BLaER1 treated with 17β-estradiol and CSF1 and Interleukin-3, amounts not matched to agents 10 nM and 100 nM (cell line): ENCODE data around the gene PTPRN2.

Source experiments
- H3K27ac ChIP-seq, 11 experiments: shearing (Covaris generic); formaldehyde crosslinking; 2 replicates each; pipeline ENCODE4 v1.8.1; 2022
- H3K27me3 ChIP-seq, 11 experiments: shearing (Covaris generic); formaldehyde crosslinking; 2 replicates each; pipeline ENCODE4 v1.8.1; 2022
- H3K36me3 ChIP-seq, 11 experiments: shearing (Covaris generic); formaldehyde crosslinking; 2 replicates each; pipeline ENCODE4 v1.8.1; 2022
- H3K4me1 ChIP-seq, 10 experiments: shearing (Covaris generic); formaldehyde crosslinking; 2 replicates each; pipeline ENCODE4 v1.8.1; 2022
- H3K4me2 ChIP-seq, 11 experiments: shearing (Covaris generic); formaldehyde crosslinking; 2 replicates each; pipeline ENCODE4 v1.8.1; 2022
- H3K4me3 ChIP-seq, 10 experiments: shearing (Covaris generic); formaldehyde crosslinking; 2 replicates each; pipeline ENCODE4 v1.8.1; 2022
- H3K9ac ChIP-seq, 11 experiments: shearing (Covaris generic); formaldehyde crosslinking; 2 replicates each; pipeline ENCODE4 v1.8.1; 2022
- H3K9me3 ChIP-seq, 11 experiments: shearing (Covaris generic); formaldehyde crosslinking; replicated peaks in 1 of 11; 2 replicates each; pipeline ENCODE4 v1.8.1; 2022
- H4K20me1 ChIP-seq, 11 experiments: shearing (Covaris generic); formaldehyde crosslinking; 2 replicates each; pipeline ENCODE4 v1.8.1; 2022
- Cebpa-rat ChIP-seq, 11 experiments: shearing (Covaris generic); IDR thresholded peaks; 2 replicates each; pipeline ENCODE4 v1.8.1; 2022

PTPRN2 gene

GRCh38 chr7:158439035-158439434 lies 148.6 kb downstream of the PTPRN2 start:
- Histone ChIP-seq H3K27me3 (no peaks in the 10 kb centered on the region), H3K4me1 (peaks cover 13 to 23% (median 22%) of the 10 kb centered on the region in 10 experiments), H4K20me1 (no peaks in the 10 kb centered on the region), H3K27ac (no peak overlapping the region), H3K9me3 (peaks cover 0 to 16% (median 8%) of the 10 kb centered on the region in 11 experiments; a peak in 10 of 22 replicates), H3K4me3 (no peak overlapping the region), H3K4me2 (no peak overlapping the region), H3K9ac (no peak overlapping the region), H3K36me3 (no peaks in the 10 kb centered on the region)
- TF ChIP-seq Cebpa-rat (IDR thresholded peaks at IDR 0.05) = no peak

GRCh38 chr7:158432369-158433341 lies 155.0 kb downstream of the PTPRN2 start:
- H3K9ac ChIP-seq = no peak overlapping the region
- H3K4me1 ChIP-seq = peaks cover 52 to 58% (median 57%) of the 10 kb centered on the region in 10 experiments
- H3K36me3 ChIP-seq = no peaks in the 10 kb centered on the region
- peaks cover 0 to 8% (median 4%) of the 10 kb centered on the region in 11 experiments; a peak in 3 of 22 replicates for H3K9me3 ChIP-seq
- no peak overlapping the region for H3K27ac ChIP-seq
- H4K20me1 ChIP-seq = no peaks in the 10 kb centered on the region
- H3K27me3 ChIP-seq = peaks cover 0 to 15% (median 0%) of the 10 kb centered on the region in 11 experiments; a peak in 2 of 22 replicates
- TF ChIP-seq Cebpa-rat (IDR thresholded peaks at IDR 0.05) = no peak
- no peak overlapping the region for H3K4me3 ChIP-seq
- peak overlapping the region; percentile 68 to 92 (median 84) for H3K4me2 ChIP-seq

GRCh38 chr7:158431941-158432347 lies 155.7 kb downstream of the PTPRN2 start:
- Histone ChIP-seq H3K4me2 (peak overlapping the region; percentile 68 to 92 (median 84)), H3K4me3 (no peak overlapping the region), H3K9ac (no peak overlapping the region), H3K27ac (no peak overlapping the region), H3K36me3 (no peaks in the 10 kb centered on the region), H3K27me3 (peaks cover 0 to 15% (median 0%) of the 10 kb centered on the region in 11 experiments; a peak in 2 of 22 replicates), H3K9me3 (peaks cover 0 to 8% (median 4%) of the 10 kb centered on the region in 11 experiments; a peak in 3 of 22 replicates), H4K20me1 (no peaks in the 10 kb centered on the region), H3K4me1 (peaks cover 52 to 59% (median 57%) of the 10 kb centered on the region in 10 experiments)
- TF ChIP-seq Cebpa-rat (IDR thresholded peaks at IDR 0.05) = no peak

- Histone ChIP-seq H4K20me1 (no peaks in the 10 kb centered on the region), H3K4me1 (peaks cover 52 to 59% (median 57%) of the 10 kb centered on the region in 10 experiments), H3K9me3 (peaks cover 0 to 8% (median 4%) of the 10 kb centered on the region in 11 experiments; a peak in 3 of 22 replicates), H3K9ac (peak overlapping the region in 7 of 11 experiments; percentile 12 to 59 (median 49); a peak in 10 of 22 replicates), H3K4me3 (no peak overlapping the region), H3K27me3 (peaks cover 0 to 15% (median 0%) of the 10 kb centered on the region in 11 experiments; a peak in 2 of 22 replicates), H3K27ac (peak overlapping the region in 10 of 11 experiments; percentile 9 to 70 (median 39); a peak in 12 of 22 replicates), H3K4me2 (peak overlapping the region; percentile 68 to 92 (median 84)), H3K36me3 (no peaks in the 10 kb centered on the region)
- TF ChIP-seq Cebpa-rat (IDR thresholded peaks at IDR 0.05) = no peak
These were observed 156.3 kb downstream of the PTPRN2 start for GRCh38 chr7:158431055-158431940.

- Histone ChIP-seq H4K20me1 (no peaks in the 10 kb centered on the region), H3K27ac (peak overlapping the region; percentile 9 to 70 (median 34); a peak in 19 of 22 replicates), H3K4me3 (peak overlapping the region in 1 of 10 experiments; percentile 40; a peak in 1 of 20 replicates), H3K9me3 (peaks cover 0 to 2% (median under 1%) of the 10 kb centered on the region in 11 experiments; a peak in 3 of 22 replicates), H3K27me3 (peaks cover 0 to 15% (median 0%) of the 10 kb centered on the region in 11 experiments; a peak in 2 of 22 replicates), H3K36me3 (no peaks in the 10 kb centered on the region), H3K4me2 (peak overlapping the region; percentile 68 to 92 (median 84)), H3K9ac (peak overlapping the region in 8 of 11 experiments; percentile 12 to 59 (median 41); a peak in 14 of 22 replicates), H3K4me1 (peaks cover 52 to 59% (median 57%) of the 10 kb centered on the region in 10 experiments)
- no peak for TF ChIP-seq Cebpa-rat (IDR thresholded peaks at IDR 0.05)
These were observed 157.2 kb downstream of the PTPRN2 start for GRCh38 chr7:158430308-158431034.

- Histone ChIP-seq H3K4me3 (peak overlapping the region in 3 of 10 experiments; percentile 9 to 27 (median 17); a peak in 4 of 20 replicates), H4K20me1 (no peaks in the 10 kb centered on the region), H3K9me3 (no peaks in the 10 kb centered on the region), H3K9ac (peak overlapping the region in 9 of 11 experiments; percentile 16 to 69 (median 60); a peak in 17 of 22 replicates), H3K4me1 (peaks cover 53 to 68% (median 66%) of the 10 kb centered on the region in 10 experiments), H3K27me3 (peaks cover 0 to 15% (median 0%) of the 10 kb centered on the region in 11 experiments; a peak in 2 of 22 replicates), H3K27ac (peak overlapping the region in 10 of 11 experiments; percentile 28 to 77 (median 70); a peak in 20 of 22 replicates), H3K4me2 (peak overlapping the region; percentile 73 to 92 (median 85)), H3K36me3 (no peaks in the 10 kb centered on the region)
- no peak for TF ChIP-seq Cebpa-rat (IDR thresholded peaks at IDR 0.05)
These were observed 158.5 kb downstream of the PTPRN2 start for GRCh38 chr7:158428837-158429753.
